HCT116 (cell line): ENCODE data around the gene CABYR. TPM values are rescaled to one million over a fixed set of nuclear protein-coding genes. Genes with fewer than 3 reads are reported as not detected.

Experiments used
- ATAC-seq: fragments of 200-7000 bp; cut with Tn5 transposase; 2 replicates; pipeline ENCODE4 v1.9.1; 2020; ENCODE audit warnings: mild to moderate bottlenecking, moderate library complexity
- BruUV-seq: library from RNA; stranded (reverse); fragments of 400-500 nt; replicated peaks from 2 replicates; lab custom pipeline; 2021; lab: Mats Ljungman, UMichigan
- CTCF ChIA-PET: fragments of 300-600 bp; sonication (Branson Sonifier 250); formaldehyde crosslinking; loops from one replicate; lab custom pipeline; 2021; ENCODE audit warnings: antibody characterized with exemption; lab: Charles Lee
- POLR2A ChIA-PET: fragments of 300-600, 350-600 bp; sonication (Branson Sonifier 250); formaldehyde crosslinking; loops from one replicate; lab custom pipeline; 2021; ENCODE audit warnings: antibody characterized with exemption; lab: Charles Lee
- RAD21 ChIA-PET, 2 experiments: fragments of 300-600 bp; sonication (Branson Sonifier 250); formaldehyde crosslinking; loops; one replicate each; lab custom pipeline; 2023; ENCODE audit warnings: low total read pairs in 2 of 2; ENCODE audit not compliant: uncharacterized antibody in 2 of 2, unreplicated experiment in 2 of 2, low non-redundant PET in 1 of 2; lab: Charles Lee
- DNase-seq: peaks from one replicate; pipeline ENCODE4 v3.0.0-alpha.2; 2010; ENCODE audit warnings: low read depth, low spot score
- H2AFZ ChIP-seq: fragments of 200-600 bp; shearing (Covaris generic), sonication (generic); 2 replicates; pipeline ENCODE4 v1.6.1; 2017; ENCODE audit warnings: low read depth, mixed run types, mixed read lengths, antibody characterized with exemption, low read length; ENCODE audit not compliant: poor library complexity, severe bottlenecking
- H3K27ac ChIP-seq: 2 replicates; pipeline ENCODE4 v1.5.1; 2012; ENCODE audit warnings: low read depth, low read length
- H3K27me3 ChIP-seq: fragments of 200-600 bp; sonication (generic); 2 replicates; pipeline ENCODE4 v1.6.1; 2016; ENCODE audit warnings: mixed run types, low read length, mixed read lengths; ENCODE audit not compliant: insufficient read depth
- H3K36me3 ChIP-seq, 2 experiments: fragments of 200-500 bp in 1 of 2; fragments of 200-600 bp in 1 of 2; sonication (Bioruptor generic) in 1 of 2; sonication (generic) in 1 of 2; 2 replicates each; pipeline versions ENCODE4 v1.5.1 to v1.6.1; 2014 to 2016; ENCODE audit warnings: low read length in 2 of 2, inconsistent platforms in 1 of 2, mixed read lengths in 1 of 2, mixed run types in 1 of 2; ENCODE audit not compliant: insufficient read depth in 2 of 2, control insufficient read depth in 1 of 2
- H3K4me1 ChIP-seq, 2 experiments: fragments of 200-600 bp in 1 of 2; sonication (generic) in 1 of 2; 2 replicates each; pipeline versions ENCODE4 v1.5.1 to v1.6.1; 2012 to 2017; ENCODE audit warnings: low read length in 2 of 2, inconsistent platforms in 1 of 2, mild to moderate bottlenecking in 1 of 2, mixed read lengths in 1 of 2, mixed run types in 1 of 2, moderate library complexity in 1 of 2; ENCODE audit not compliant: insufficient read depth in 2 of 2, control insufficient read depth in 1 of 2
- H3K4me2 ChIP-seq: fragments of 200-600 bp; sonication (generic); 2 replicates; pipeline ENCODE4 v1.6.1; 2017; ENCODE audit warnings: mixed run types, low read length, mixed read lengths
- H3K4me3 ChIP-seq, 2 experiments: fragments of 200-600 bp in 1 of 2; sonication (generic) in 1 of 2; replicated peaks in 1 of 2; 2 replicates each; pipeline ENCODE4 v1.5.1; 2011 to 2016; ENCODE audit warnings: low read length in 2 of 2, control low read depth in 1 of 2, low read depth in 1 of 2, mild to moderate bottlenecking in 1 of 2, mixed read lengths in 1 of 2, mixed run types in 1 of 2
- H3K79me2 ChIP-seq: fragments of 200-600 bp; sonication (generic); 2 replicates; pipeline ENCODE4 v1.6.1; 2017; ENCODE audit warnings: mild to moderate bottlenecking, mixed run types, low read length, moderate library complexity, mixed read lengths; ENCODE audit not compliant: insufficient read depth
- H3K9ac ChIP-seq: fragments of 200-600 bp; sonication (generic); 2 replicates; pipeline ENCODE4 v1.6.1; 2016; ENCODE audit warnings: low read length, mixed read lengths
- H3K9me2 ChIP-seq: fragments of 200-600 bp; sonication (generic), shearing (Covaris generic); 2 replicates; pipeline ENCODE4 v1.6.1; 2017; ENCODE audit warnings: mixed run types, mild to moderate bottlenecking, moderate library complexity; ENCODE audit not compliant: insufficient read depth
- H3K9me3 ChIP-seq, 2 experiments: fragments of 200-500 bp in 1 of 2; fragments of 200-600 bp in 1 of 2; sonication (Bioruptor generic) in 1 of 2; sonication (generic) in 1 of 2; 2 replicates each; pipeline ENCODE4 v1.6.1; 2014 to 2017; ENCODE audit warnings: low read length in 2 of 2, mixed read lengths in 2 of 2, inconsistent platforms in 1 of 2, low read depth in 1 of 2, mild to moderate bottlenecking in 1 of 2, mixed run types in 1 of 2, moderate library complexity in 1 of 2; ENCODE audit not compliant: control insufficient read depth in 1 of 2, insufficient read depth in 1 of 2
- H4K20me1 ChIP-seq: fragments of 200-600 bp; sonication (generic), shearing (Covaris generic); 2 replicates; pipeline ENCODE4 v1.6.1; 2017; ENCODE audit warnings: mixed run types, mild to moderate bottlenecking, moderate library complexity; ENCODE audit not compliant: insufficient read depth
- ATF3 ChIP-seq: IDR thresholded peaks from 2 replicates; pipeline ENCODE4 v1.6.1; 2012
- CEBPB ChIP-seq: IDR thresholded peaks from 2 replicates; pipeline ENCODE4 v1.6.1; 2012; ENCODE audit warnings: low read depth
- CTCF ChIP-seq, 3 experiments: fragments of 200-600 bp in 1 of 3; sonication (generic) in 1 of 3; IDR thresholded peaks in 2 of 3; conservative IDR thresholded peaks in 1 of 3; 2 replicates each; pipeline ENCODE4 v1.5.1; 2012 to 2017; ENCODE audit warnings: low read depth in 2 of 3, low read length in 2 of 3, antibody characterized with exemption in 1 of 3, borderline replicate concordance in 1 of 3, control low read depth in 1 of 3, mild to moderate bottlenecking in 1 of 3, mixed read lengths in 1 of 3, mixed run types in 1 of 3, moderate library complexity in 1 of 3; ENCODE audit not compliant: insufficient read depth in 1 of 3
- ELF1 ChIP-seq: IDR thresholded peaks from 2 replicates; pipeline ENCODE4 v1.6.1; 2012; ENCODE audit warnings: low read depth, borderline replicate concordance
- EZH2 ChIP-seq: fragments of 200-600 bp; sonication (generic); IDR thresholded peaks from 2 replicates; pipeline ENCODE4 v1.6.1; 2017; ENCODE audit warnings: antibody characterized with exemption, mixed run types
- MAX ChIP-seq: IDR thresholded peaks from 2 replicates; pipeline ENCODE4 v1.6.1; 2012
- POLR2AphosphoS5 ChIP-seq: IDR thresholded peaks from 2 replicates; pipeline ENCODE4 v1.6.1; 2011; ENCODE audit warnings: mild to moderate bottlenecking, low read depth, low read length, moderate library complexity
- REST ChIP-seq: IDR thresholded peaks from 2 replicates; pipeline ENCODE4 v1.6.1; 2012; ENCODE audit warnings: low read depth
- SIN3A ChIP-seq: IDR thresholded peaks from 2 replicates; pipeline ENCODE4 v1.6.1; 2012; ENCODE audit warnings: low read depth
- ZBTB33 ChIP-seq: IDR thresholded peaks from 2 replicates; pipeline ENCODE4 v1.6.1; 2011; ENCODE audit warnings: mild to moderate bottlenecking, low read length, moderate library complexity; ENCODE audit not compliant: insufficient replicate concordance; ENCODE audit errors: extremely low read depth
- intact Hi-C: fragments of 100-400 bp; cut with micrococcal nuclease; formaldehyde crosslinking; loops from 2 replicates; pipeline ENCODE4 v1.10.0; 2022
- total RNA-seq: library from RNA; stranded (reverse); gene quantifications from one replicate; pipeline ENCODE4 v1.2.1, GENCODE V29; 2021; ENCODE audit not compliant: unreplicated experiment

The CABYR gene
- total RNA-seq, 1 experiment from 2014 or later, result not detected

GRCh38 chr18:24090876-24091275 lies 48.0 kb upstream of the CABYR start:
- CTCF ChIA-PET, result no interaction called here
- no peak overlapping the region for H3K9ac ChIP-seq
- RAD21 ChIA-PET, result no interaction called here
- H3K9me2 ChIP-seq, result no peaks in the 10 kb centered on the region
- H2AFZ ChIP-seq, result no peak overlapping the region
- no peaks in the 10 kb centered on the region for H3K27me3 ChIP-seq
- H3K79me2 ChIP-seq, result no peaks in the 10 kb centered on the region
- DNase-seq, result no peak
- H3K9me3 ChIP-seq, result no peaks in the 10 kb centered on the region
- POLR2A ChIA-PET, result no interaction called here
- no peaks in the 10 kb centered on the region for H3K36me3 ChIP-seq
- H3K27ac ChIP-seq, result no peak overlapping the region
- BruUV-seq, result no TSS peak
- no peak overlapping the region for H3K4me2 ChIP-seq
- H3K4me3 ChIP-seq, result no peak overlapping the region
- intact Hi-C loops, result no loop called here
- H3K4me1 ChIP-seq, result no peaks in the 10 kb centered on the region
- H4K20me1 ChIP-seq, result no peaks in the 10 kb centered on the region
- no peak for ATAC-seq
- no peak for TF ChIP-seq ELF1
- TF ChIP-seq EZH2, result no peak
- no peak for TF ChIP-seq ZBTB33
- TF ChIP-seq CEBPB, result no peak
- TF ChIP-seq SIN3A, result no peak
- no peak for TF ChIP-seq ATF3
- no peak for TF ChIP-seq REST
- no peak for TF ChIP-seq MAX
- no peak for TF ChIP-seq POLR2AphosphoS5
- TF ChIP-seq CTCF (IDR thresholded peaks at IDR 0.05 in 2 of 3, conservative IDR thresholded peaks at IDR 0.05 in 1 of 3; ENCODE audit: borderline replicate concordance in 1 of 3, insufficient read depth in 1 of 3, low read depth in 2 of 3, low read length in 2 of 3), result no peak
